NCI-H1694 (cell line): ENCODE data around the gene TMEM165.

Experiments used
- DNase-seq: peaks from one replicate; lab custom pipeline; 2025; lab: John Stamatoyannopoulos, UW

The TMEM165 gene

DNA sequence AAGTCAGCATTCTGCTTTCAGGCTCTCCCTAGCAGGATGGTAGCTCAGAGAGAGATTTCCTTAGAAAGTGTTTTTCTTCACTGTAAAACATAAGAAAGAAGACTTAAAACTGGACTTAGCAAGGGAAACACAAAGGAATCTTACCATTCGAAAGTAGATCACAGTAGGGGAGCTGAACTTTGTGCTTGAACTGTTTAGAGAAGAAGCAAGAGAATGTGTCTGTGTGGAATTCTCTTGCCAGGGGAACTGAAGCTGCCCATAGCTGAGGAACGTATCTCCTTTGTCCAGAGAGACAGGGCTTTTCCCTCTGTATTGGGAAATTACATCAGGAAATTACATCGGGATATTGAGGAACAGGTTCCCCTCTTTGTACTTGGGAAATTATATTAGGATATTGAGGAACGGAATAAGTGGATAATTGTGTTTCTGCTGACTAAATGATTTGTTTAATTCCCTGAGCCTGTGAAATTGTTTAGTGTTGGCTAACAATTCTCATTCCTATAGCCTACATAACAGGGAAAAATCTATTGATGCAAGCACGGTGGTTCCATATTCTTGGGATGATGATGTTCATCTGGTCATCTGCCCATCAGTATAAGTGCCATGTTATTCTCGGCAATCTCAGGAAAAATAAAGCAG lies 28.6 kb upstream of the TMEM165 start:
- DNase-seq, result no peak

DNA sequence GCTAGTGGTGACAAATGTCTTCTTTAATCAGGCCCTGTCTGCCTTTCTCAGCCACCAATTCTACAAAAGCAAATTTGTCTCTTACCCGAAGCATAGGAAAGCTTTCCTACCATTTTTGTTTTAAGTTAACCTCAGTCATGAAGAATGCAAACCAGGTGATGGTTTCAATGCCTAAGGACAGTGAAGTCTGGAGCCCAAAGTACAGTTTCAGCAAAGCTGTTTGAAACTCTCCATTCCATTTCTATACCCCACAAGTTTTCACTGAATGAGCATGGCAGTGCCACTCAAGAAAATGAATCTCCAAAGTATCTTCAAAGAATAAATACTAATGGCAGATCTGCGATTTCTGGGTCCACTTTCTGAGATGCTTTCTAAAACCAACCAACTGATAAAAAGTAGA lies 25.8 kb upstream of the TMEM165 start:
- no peak for DNase-seq

DNA sequence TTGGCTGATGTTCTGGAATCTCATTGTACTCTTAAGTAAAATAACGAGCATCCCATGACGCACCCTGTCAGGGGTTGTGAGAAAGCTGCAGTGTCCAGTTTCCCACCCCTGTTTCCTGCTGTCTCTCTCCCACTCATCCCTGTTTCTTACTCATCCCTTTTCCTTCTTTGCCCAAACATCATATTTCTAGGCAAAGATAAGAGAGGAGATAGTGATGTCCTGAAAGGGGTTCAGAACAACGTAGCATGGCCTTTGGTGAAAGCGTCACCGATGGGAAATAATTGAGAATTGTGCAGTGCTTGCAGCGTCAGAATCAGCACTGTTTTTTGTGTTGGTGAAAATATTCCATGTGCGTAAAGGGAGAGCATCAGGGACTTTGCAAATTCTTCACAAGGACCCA lies 23.5 kb upstream of the TMEM165 start:
- DNase-seq, result no peak

DNA sequence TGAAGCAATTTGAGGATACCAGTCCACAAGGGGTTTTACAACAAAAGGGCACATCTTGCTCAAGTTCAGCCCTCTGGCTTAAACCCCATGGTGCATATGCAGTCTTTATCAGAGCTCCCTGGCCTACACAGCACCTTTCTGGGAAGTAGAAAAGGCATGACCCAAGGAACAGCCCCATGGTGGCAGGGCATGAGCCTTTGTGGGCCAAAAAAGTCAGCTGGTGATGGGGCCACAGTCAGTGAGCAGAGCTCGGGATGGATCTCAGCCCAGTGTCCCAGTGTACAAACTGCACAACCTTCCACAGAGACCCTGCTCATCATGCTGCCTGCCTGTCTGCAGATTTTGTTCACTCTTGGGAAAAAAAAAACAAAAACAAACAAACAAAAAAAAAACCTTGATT lies 22.3 kb upstream of the TMEM165 start:
- DNase-seq, result no peak

DNA sequence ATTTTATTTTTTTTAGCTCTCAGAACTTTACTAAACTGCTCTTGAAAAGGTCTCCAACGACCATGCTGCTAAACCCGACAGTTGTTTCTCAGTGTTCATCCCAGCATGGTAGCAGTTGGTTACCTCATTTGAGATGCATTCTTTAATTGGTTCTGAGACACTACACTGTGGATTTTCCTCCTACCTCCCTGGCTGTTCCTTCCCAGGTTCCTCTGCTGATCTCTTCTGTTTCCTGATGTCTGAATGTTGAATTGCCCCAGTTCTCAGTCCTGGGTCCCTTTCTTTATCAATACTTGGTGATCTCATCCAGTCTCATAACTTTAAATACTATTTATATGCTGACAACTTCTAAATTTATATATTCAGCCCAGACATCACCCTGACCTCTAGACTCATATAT lies 19.1 kb upstream of the TMEM165 start:
- DNase-seq, result no peak

DNA sequence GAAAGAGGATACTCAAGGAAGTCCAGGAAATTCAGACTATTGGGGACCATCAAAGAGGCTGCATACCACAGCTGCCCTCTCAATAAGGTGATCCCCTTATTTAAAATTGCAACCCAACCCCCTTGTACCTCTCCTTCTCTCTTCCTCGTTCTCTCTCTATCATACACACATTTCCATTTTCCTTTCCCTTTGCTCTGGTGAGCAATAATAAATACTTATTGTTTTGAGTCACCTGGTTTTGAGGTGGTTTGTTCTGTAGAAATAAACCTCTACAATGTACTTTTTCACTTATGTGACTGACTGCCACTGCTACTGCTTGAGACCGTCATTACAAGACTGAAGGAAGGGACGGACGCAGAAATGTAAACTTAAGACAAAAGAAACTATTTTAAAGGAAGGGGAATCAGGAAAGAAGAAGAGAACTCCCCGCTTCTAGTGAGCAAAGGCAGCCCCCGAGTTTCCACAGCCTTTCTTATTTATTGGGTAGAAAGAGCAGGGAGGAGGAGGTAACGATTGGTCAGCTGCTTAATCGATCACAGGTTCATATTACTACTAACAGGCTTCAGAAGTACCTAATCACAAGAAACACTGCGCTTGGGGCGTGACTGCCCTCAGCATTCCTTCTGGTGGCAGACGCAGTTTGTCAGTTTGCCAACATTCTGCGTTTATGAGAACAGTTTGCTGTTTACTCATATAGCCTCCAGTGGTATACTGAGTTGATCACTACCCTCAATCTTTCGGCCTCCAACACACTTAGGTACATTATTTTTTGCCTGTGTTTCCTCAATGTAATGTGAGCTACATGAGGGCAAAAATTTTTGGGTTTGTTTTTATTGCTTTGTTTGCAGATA lies 16.9 kb upstream of the TMEM165 start:
- DNase-seq, result no peak

DNA sequence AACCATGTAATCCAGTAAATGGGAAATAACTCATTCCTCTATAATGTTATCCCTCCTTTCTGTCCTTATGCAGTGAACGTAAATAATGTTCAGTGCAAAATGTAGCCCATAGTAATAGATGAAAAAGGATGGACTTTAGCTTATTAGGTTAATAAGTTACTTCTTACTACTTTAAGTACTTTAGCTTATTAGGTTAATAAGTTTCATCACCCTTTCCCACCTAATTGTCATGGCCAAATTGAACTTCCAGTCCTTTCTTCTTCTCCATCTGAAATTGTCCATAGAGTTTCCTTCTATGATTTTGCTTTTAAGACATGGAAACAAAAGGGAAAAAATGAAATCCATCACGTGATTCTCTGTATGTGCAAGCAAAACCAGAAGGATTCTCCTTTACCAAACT lies 15.2 kb upstream of the TMEM165 start:
- no peak for DNase-seq

DNA sequence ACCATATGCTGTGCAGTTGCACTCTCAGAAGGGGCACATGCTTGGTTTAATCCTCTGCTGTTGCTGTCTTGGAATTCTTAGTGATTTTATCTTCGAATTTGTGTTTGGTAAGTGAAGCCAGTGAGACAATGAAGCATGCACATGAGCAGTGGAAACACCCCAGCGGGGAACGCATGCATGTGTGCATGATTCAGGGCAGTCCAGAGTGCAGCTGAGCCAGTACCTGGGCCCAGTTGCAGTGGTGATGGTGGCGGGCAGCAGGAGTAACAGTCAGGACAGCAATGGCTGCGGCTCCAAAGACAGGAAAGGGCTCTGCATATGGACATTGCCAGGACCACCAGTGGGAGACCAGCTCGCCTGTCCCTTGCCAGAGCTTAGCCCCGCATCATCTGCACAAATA lies 14.3 kb upstream of the TMEM165 start:
- no peak for DNase-seq

DNA sequence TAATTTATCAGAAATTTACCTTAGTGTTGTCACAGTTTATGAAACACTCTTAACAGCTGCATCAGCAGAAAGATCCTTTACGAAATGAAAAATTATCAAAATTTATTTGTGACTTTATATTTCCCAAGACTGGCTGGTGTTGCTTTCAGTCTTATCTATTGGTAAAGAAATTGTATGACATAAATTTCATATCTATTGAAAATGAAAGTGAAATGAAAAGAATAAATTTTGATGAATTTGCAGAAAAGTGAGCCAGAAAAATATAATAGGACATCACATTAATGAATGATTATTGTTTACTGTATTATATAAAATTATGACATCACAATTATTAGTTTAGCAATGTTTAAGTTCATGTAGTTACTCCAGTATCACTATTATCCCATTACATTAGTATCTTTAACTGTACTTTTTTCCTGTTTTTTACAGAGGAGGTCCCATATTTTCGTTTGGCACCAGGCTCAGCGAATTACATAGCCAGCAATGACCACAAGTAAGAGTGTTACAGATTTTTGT lies 13.2 kb upstream of the TMEM165 start:
- DNase-seq, result no peak

DNA sequence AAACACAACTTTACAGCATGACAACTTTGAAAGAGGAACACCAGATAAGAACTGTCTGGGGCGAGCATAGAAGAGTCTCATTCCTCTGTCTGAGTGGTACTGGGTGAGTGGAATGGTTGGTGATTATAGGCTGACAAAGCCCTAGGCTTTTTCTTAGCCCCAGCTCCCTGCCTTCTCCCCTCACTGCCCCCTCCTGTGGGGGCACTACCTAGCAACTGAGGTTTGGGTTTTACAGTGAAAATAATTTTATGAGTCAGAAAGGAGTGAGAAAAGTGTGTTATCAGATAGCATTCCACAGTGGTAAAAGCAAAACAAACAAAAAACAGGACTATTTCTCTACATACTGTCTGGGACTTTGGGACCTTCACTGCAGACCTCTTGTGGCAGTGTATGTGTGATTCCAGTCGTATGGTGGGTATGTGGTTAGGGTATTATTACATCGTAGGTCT lies 10.5 kb upstream of the TMEM165 start:
- no peak for DNase-seq

DNA sequence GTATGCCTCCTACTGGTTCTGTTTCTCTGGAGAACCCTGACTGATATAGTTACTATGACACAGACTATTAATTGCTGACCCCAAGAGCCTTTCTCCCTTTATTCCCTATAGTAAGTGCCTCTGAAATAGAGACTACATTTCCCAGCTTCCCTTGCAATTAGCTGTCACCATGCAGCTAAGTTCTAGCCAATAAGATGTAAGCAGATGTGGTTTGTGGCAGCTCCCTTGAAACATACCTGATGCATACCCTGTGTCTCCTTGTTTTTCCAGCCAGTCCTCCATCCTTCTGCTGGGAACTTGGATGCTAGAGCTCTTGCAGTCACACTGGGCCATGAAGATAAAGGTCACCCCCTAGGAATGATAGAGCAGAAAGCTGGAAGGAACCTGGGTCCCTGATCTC lies 9.7 kb upstream of the TMEM165 start:
- no peak for DNase-seq

DNA sequence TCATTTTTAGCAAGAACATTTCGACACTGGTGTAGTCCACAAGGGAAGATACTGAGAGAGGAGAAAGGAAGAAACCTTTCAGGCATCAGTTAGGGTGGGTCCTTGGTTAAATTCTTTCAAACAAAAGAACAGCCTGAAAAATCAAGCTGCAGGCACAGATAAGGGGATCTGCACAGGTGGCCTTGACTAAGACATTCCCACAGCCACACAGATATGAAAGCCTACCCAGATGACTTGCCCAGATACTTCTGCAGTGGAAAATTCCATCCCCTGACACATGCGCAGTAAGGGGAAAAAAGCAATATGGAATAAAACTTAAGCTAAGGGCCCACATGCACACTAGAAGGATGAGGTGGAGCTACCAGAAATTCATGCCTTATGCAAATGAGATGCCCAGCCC lies 8.9 kb upstream of the TMEM165 start:
- no peak for DNase-seq

DNA sequence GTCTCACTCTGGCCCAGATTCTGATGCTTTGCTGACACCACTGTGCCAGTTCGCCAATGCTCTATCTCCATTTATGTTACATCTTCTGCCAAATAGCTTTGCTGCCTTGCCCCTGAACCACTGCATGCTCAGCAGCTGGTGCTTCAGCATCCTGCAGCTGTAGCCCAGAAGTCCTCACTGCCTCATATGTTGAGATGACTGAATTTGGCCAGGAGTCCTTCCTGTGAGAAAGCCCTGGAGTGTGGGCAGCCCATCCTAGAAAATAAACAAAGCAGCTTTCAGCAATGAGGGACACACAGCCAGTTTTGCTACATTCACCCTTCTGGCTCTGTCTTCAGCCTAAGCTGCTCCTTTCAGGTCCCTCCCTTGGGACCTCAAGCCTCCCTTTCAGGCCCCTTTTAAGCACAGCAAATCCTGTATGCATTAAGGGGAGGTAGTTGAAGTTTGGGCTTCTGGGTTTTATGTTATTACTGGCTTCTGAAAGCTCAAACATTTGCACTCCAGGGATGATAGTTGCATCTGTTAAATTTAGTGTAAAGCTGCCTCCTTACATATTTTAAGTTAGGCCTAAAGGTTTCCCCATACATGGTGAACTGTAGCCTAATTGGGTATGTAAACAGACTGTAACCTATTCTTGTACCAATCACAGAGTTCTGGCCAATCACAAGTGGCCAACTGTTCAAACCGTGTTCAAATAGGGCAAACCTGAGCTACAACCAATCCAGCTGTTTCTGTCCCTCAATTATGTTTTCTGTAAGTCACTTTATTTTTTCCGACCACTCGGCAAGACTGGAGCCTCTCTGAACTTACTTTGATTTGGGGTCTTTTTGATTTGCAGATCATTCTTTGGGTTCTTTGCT lies 2.1 kb upstream of the TMEM165 start:
- DNase-seq, result no peak

DNA sequence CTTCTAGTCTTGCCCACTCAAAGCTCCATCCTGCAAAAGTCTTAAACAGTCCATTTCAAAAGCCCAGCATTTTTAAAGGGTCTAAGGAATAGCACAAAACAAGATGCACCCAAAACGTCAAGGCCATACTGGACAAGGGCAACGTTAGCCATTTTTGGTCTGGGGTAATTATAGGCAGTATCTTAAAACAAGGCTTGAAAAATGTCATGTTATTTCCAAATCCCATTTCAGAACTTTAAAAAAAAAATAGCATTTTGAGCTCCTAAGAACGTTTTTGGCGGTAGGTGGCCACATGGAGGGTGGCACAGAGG lies 584 bp upstream of the TMEM165 start:
- DNase-seq, result no peak

DNA sequence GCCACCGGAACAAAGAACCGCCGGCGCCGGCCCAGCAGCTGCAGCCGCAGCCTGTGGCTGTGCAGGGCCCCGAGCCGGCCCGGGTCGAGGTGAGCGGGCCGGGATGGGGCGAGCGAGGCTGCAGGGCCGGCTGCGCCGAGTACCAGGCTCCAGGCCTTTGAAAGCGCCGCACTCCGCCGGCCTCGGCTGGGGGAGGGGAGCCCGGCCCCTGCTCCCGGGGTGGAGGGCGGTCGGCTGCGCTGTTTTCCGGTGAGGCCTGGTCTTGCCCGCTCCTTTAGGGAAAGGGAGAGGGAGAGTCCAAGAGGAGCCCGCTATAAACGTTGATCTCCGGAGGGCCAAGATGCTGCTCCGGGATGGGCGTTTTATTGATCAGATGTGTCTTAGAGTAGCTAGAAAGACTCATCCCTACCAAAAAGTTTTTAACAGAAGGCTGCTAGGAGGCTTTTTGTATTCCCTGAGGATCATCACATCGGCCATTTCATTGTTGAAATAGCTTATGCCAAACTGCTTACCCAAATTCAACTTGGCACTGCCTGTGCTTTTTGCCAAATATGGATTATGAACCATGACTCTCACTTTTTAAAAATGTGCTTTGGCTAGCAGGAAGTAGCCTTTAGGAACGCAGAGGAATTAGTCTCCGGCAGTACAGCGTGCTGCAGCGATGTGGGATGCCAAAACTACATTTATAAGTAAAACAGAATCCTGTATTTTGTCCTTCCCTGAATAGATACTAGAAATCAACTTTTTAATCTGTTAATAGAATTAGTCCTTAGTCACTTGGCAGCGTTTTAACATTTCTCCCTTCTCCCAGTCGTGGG lies 760 bp downstream of the TMEM165 start:
- DNase-seq, result no peak

DNA sequence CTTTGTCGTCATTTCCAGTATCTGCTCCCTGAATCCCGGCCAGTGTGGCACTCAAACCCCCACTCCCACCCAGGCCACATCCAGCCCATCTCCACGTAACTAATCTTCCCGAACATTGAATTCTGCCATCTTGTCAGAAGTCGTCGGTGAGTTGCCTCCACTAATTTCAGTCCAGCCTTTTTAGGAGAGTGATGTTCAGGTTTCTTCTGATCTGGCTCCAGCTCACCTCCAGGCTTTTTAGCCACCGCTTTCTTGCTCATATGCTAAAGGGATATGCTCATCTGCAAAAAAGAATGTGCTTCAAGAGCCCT lies 1.3 kb downstream of the TMEM165 start:
- DNase-seq, result no peak

DNA sequence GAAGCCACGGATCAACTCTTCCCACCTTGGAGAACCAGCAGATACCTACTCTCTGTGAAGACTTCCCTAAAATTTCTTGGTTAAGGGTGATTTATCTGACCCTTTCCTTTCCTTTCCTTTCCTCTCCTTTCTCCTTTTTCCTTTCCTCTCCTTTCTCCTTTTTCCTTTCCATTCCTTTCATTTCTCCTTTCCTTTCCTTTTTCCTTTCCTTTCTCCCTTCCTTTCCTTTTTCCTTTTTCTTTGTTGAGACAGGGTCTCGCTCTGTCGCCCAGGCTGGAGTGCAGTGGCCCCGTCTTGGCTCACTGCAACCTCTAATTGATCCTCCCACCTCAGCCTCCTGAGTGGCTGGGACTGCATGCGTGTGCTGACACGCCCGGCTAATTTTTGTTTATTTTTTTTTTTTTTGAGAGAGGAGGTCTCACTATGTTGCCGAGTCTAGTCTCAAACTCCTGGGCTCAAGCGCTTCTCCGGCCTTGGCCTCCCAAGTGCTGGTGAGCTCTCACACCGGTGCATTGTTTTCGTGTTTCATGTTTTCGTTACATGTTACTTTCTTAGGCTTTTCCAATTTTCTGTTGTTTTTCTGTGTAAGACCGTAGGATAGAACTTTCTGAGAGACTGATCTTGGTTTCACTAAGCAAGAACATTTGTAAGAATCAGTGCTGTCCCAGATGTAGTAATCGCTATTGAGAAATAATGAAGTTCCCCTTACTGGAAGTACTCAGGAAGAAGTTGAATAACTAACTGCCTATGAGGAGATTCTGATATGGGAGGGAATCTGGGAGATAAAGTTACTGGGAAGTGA lies 2.0 kb downstream of the TMEM165 start:
- DNase-seq, result no peak

DNA sequence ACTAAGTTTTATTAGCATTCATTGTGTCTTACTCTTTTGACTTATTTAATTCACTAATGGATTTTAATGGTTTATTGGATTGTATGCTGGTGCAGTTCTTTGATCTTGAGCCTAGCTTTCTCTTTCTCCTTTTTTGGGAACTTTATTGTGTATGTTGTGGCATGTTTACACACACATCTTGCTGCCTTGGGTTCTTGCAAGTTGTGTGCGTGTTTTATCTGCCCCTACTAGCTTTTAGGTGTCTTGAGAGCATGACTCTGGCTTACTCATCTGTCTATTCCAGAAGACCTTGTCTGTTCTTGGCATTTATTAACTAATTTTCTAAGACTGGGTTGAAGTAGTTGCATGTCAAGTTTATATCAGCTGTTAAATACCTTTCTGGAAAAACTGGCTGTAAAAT lies 2.7 kb downstream of the TMEM165 start:
- DNase-seq, result no peak

DNA sequence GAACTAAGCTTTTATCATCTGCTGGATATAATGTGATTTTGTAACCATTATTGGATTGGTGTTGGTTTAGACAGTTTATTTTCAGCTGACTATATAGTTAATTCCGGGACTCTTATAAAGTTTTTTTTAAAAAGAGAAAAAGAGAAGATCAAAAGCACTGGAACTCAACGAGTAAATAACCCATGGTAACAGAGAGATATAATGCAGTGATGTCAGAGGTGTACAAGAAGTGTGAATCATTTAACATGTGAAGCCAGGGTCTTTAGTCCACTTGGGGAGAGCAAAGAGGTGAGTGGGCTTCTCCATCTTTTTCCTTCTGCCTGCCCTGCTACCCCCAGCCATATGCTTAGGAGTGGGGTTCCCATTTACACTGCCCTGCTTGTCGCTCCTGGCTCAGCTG lies 3.2 kb downstream of the TMEM165 start:
- DNase-seq, result no peak

DNA sequence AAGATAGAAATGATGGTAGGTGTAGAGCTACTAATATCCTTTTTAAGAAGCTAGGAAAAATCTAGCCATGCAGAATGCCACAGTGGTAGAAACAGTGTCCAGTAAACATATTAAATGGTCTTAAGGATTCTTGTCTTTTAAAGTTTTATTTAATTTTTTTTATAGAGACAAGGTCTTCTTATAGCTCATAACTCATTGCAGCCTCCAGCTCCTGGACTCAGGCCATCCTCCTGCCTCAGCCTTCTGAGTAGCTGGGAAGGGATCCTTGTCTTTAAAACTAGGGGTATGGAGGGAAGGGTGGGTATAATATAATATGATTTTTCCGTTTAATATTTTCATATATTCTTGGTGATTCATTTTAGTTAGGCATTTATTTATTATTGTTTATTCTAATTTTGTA lies 3.8 kb downstream of the TMEM165 start:
- no peak for DNase-seq

DNA sequence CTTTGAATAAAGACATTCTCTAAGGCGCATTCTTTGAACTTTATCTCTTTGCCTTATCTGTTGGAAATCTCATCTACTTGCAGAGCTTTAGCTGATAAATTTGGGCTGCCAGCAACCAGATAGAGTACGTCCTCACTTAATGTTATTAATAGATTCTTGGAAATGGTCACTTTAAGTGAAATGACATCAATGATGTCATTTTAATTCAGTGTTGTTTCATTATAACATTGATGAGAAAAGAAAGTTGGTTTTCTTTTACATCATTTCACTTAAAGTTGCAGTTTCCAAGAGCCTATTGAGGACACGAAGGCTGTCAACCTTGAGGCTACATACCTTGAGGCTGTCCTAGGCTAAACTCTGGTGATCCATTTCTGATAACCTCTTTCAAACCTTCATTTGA lies 9.3 kb downstream of the TMEM165 start:
- DNase-seq, result no peak
